IMR-90 (cell line): Measurements from ENCODE around the gene CFAP20. TPM values are rescaled to one million over a fixed set of nuclear protein-coding genes. Genes with fewer than 3 reads are reported as not detected.

Experiments
- ATAC-seq: fragments of 200-7000 bp; cut with Tn5 transposase; 2 replicates; pipeline ENCODE4 v1.9.1; 2020; ENCODE audit warnings: low read depth, mild to moderate bottlenecking, moderate library complexity
- BruUV-seq: library from RNA; stranded (reverse); fragments of 400-500 nt; replicated peaks from 2 replicates; lab custom pipeline; 2021; lab: Mats Ljungman, UMichigan
- CTCF ChIA-PET: fragments of 300-600 bp; formaldehyde crosslinking; extraction: SDS; loops from one replicate; lab custom pipeline; 2021; ENCODE audit warnings: antibody characterized with exemption; lab: Yijun Ruan, JAX
- POLR2A ChIA-PET: fragments of 300-600 bp; sonication (Branson Sonifier 250); formaldehyde crosslinking; loops from one replicate; lab custom pipeline; 2022; ENCODE audit warnings: antibody characterized with exemption; ENCODE audit not compliant: unreplicated experiment; lab: Charles Lee
- DNase-seq: peaks from one replicate; pipeline ENCODE4 v3.0.0; 2013
- H2AFZ ChIP-seq: replicated peaks from 2 replicates; pipeline ENCODE3; 2013; ENCODE audit warnings: low read length, mild to moderate bottlenecking; ENCODE audit not compliant: poor library complexity
- H2AK5ac ChIP-seq: 2 replicates; pipeline ENCODE4 v1.6.1; 2013; ENCODE audit warnings: low read depth, low read length, inconsistent platforms
- H2AK9ac ChIP-seq: replicated peaks from 2 replicates; pipeline ENCODE3; 2013; ENCODE audit warnings: mild to moderate bottlenecking, low read depth, low read length, moderate library complexity; ENCODE audit not compliant: poor library complexity
- H2BK120ac ChIP-seq: 2 replicates; pipeline ENCODE4 v1.6.1; 2013; ENCODE audit warnings: low read depth, low read length, inconsistent platforms
- H2BK15ac ChIP-seq: 3 replicates; pipeline ENCODE4 v1.6.1; 2013; ENCODE audit warnings: low read depth, low read length, inconsistent platforms
- H2BK20ac ChIP-seq: 2 replicates; pipeline ENCODE4 v1.6.1; 2013; ENCODE audit warnings: low read depth, mild to moderate bottlenecking, inconsistent platforms, low read length, moderate library complexity
- H2BK5ac ChIP-seq: 2 replicates; pipeline ENCODE4 v1.6.1; 2013; ENCODE audit warnings: mild to moderate bottlenecking, low read depth, low read length, inconsistent platforms; ENCODE audit not compliant: poor library complexity, severe bottlenecking
- H3K14ac ChIP-seq: replicated peaks from 2 replicates; pipeline ENCODE4 v1.6.1; 2013; ENCODE audit warnings: low read depth, low read length, inconsistent platforms
- H3K18ac ChIP-seq: 2 replicates; pipeline ENCODE4 v1.6.1; 2013; ENCODE audit warnings: low read depth, low read length, control low read depth
- H3K23ac ChIP-seq: 2 replicates; pipeline ENCODE4 v1.6.1; 2013; ENCODE audit warnings: low read depth, low read length, inconsistent platforms
- H3K27ac ChIP-seq: 2 replicates; pipeline ENCODE4 v1.5.1; 2013; ENCODE audit warnings: mild to moderate bottlenecking, control low read depth, low read length; ENCODE audit not compliant: insufficient read depth
- H3K27me3 ChIP-seq: 2 replicates; pipeline ENCODE4 v1.6.1; 2013; ENCODE audit warnings: low read length; ENCODE audit not compliant: control insufficient read depth, insufficient read depth
- H3K36me3 ChIP-seq: 2 replicates; pipeline ENCODE4 v1.6.1; 2013; ENCODE audit warnings: low read length, mixed read lengths; ENCODE audit not compliant: control insufficient read depth, insufficient read depth
- H3K4ac ChIP-seq: 2 replicates; pipeline ENCODE4 v1.6.1; 2013; ENCODE audit warnings: low read depth, low read length, inconsistent platforms
- H3K4me1 ChIP-seq: 2 replicates; pipeline ENCODE4 v1.6.1; 2013; ENCODE audit warnings: low read length, mixed read lengths; ENCODE audit not compliant: control insufficient read depth, insufficient read depth
- H3K4me2 ChIP-seq: 2 replicates; pipeline ENCODE4 v1.6.1; 2013; ENCODE audit warnings: low read depth, mild to moderate bottlenecking, control low read depth, low read length, moderate library complexity
- H3K4me3 ChIP-seq: 2 replicates; pipeline ENCODE4 v1.5.1; 2013; ENCODE audit warnings: low read depth, mild to moderate bottlenecking, control low read depth, low read length, moderate library complexity; ENCODE audit not compliant: insufficient read depth
- H3K56ac ChIP-seq: 2 replicates; pipeline ENCODE4 v1.6.1; 2013; ENCODE audit warnings: low read length, inconsistent platforms; ENCODE audit not compliant: insufficient read depth; ENCODE audit errors: extremely low read depth
- H3K79me1 ChIP-seq, 2 experiments: 2 replicates each; pipeline ENCODE4 v1.6.1; 2013; ENCODE audit warnings: low read length in 2 of 2, inconsistent platforms in 1 of 2, low read depth in 1 of 2
- H3K9ac ChIP-seq: 2 replicates; pipeline ENCODE4 v1.6.1; 2013; ENCODE audit warnings: low read depth, low read length, control low read depth
- H3K9me1 ChIP-seq: 2 replicates; pipeline ENCODE4 v1.6.1; 2013; ENCODE audit warnings: low read length, inconsistent platforms; ENCODE audit not compliant: insufficient read depth
- H3K9me3 ChIP-seq: 2 replicates; pipeline ENCODE4 v1.6.1; 2013; ENCODE audit warnings: low read length; ENCODE audit not compliant: control insufficient read depth, insufficient read depth
- H4K20me1 ChIP-seq: 2 replicates; pipeline ENCODE4 v1.6.1; 2013; ENCODE audit warnings: low read length, inconsistent platforms; ENCODE audit not compliant: insufficient read depth
- H4K5ac ChIP-seq: 2 replicates; pipeline ENCODE4 v1.6.1; 2013; ENCODE audit warnings: mild to moderate bottlenecking, low read depth, low read length, control low read depth
- H4K8ac ChIP-seq, 2 experiments: 2 replicates each; pipeline ENCODE4 v1.6.1; 2013; ENCODE audit warnings: low read depth in 2 of 2, low read length in 2 of 2, control low read depth in 1 of 2, inconsistent platforms in 1 of 2
- H4K91ac ChIP-seq: 2 replicates; pipeline ENCODE4 v1.6.1; 2013; ENCODE audit warnings: low read depth, low read length, inconsistent platforms; ENCODE audit not compliant: insufficient read depth
- BHLHE40 ChIP-seq: fragments of 150-350 bp; IDR thresholded peaks from 2 replicates; pipeline ENCODE4 v1.6.1; 2016; ENCODE audit warnings: mild to moderate bottlenecking, low read depth, low read length
- CEBPB ChIP-seq: IDR thresholded peaks from 2 replicates; pipeline ENCODE4 v1.6.1; 2012; ENCODE audit warnings: low read depth, low read length, improper control_type of control experiment
- CHD1 ChIP-seq: IDR thresholded peaks from 2 replicates; pipeline ENCODE4 v1.6.1; 2012; ENCODE audit warnings: low read depth, low read length, improper control_type of control experiment
- CTCF ChIP-seq: conservative IDR thresholded peaks from 2 replicates; pipeline ENCODE4 v1.5.1; 2012; ENCODE audit warnings: mild to moderate bottlenecking, low read depth, low read length, improper control_type of control experiment
- MXI1 ChIP-seq: IDR thresholded peaks from 2 replicates; pipeline ENCODE4 v1.6.1; 2012; ENCODE audit warnings: low read depth, mild to moderate bottlenecking, low read length, moderate library complexity, borderline replicate concordance
- POLR2A ChIP-seq: IDR thresholded peaks from 2 replicates; pipeline ENCODE4 v1.6.1; 2012; ENCODE audit warnings: mild to moderate bottlenecking, low read depth, low read length
- RCOR1 ChIP-seq: IDR thresholded peaks from 2 replicates; pipeline ENCODE4 v1.6.1; 2012; ENCODE audit warnings: mild to moderate bottlenecking, low read length, improper control_type of control experiment; ENCODE audit not compliant: insufficient replicate concordance
- RFX5 ChIP-seq: IDR thresholded peaks from 2 replicates; pipeline ENCODE4 v1.8.0; 2012; ENCODE audit warnings: low read depth, mild to moderate bottlenecking, low read length, moderate library complexity
- USF2 ChIP-seq: fragments of 150-350 bp; IDR thresholded peaks from 2 replicates; pipeline ENCODE4 v1.6.1; 2017; ENCODE audit warnings: mild to moderate bottlenecking, antibody characterized with exemption, low read length, low read depth
- WGBS, 2 experiments: methylation state at CpG; one replicate each; pipeline versions ENCODE4 v1.1.5 to v1.1.7; 2013; ENCODE audit warnings: missing lambda C conversion rate in 2 of 2; ENCODE audit not compliant: insufficient read length in 1 of 2; ENCODE audit errors: extremely low coverage in 2 of 2; 5-methylcytosine and 5-hydroxymethylcytosine counted together
- dilution Hi-C: fragments of 300-500 bp; cut with HindIII; formaldehyde crosslinking; loops from one replicate; pipeline ENCODE4 v1.14.3; 2018; ENCODE audit warnings: low sequenced_read_pairs; ENCODE audit not compliant: unreplicated experiment
- in situ Hi-C: fragments of 300-500 bp; cut with MboI; formaldehyde crosslinking; loops from 3 replicates; pipeline ENCODE4 v1.14.3; 2019; ENCODE audit warnings: low sequenced_read_pairs, inconsistent platforms, mixed read lengths
- intact Hi-C: fragments of 100-400 bp; cut with micrococcal nuclease; formaldehyde crosslinking; loops from 2 replicates; pipeline ENCODE4 v1.10.0; 2022
- polyA plus RNA-seq, 3 experiments: library from polyadenylated mRNA; depleted of rRNA; stranded (reverse); fragments of >200 nt; gene quantifications; 2 replicates each; pipeline ENCODE4 v1.2.3, GENCODE V29; 2012; ENCODE audit warnings: low replicate concordance in 1 of 3
- total RNA-seq: library from RNA; depleted of rRNA; stranded (reverse); fragments of >200 nt; gene quantifications from 2 replicates; pipeline ENCODE4 v1.2.3, GENCODE V29; 2012

CFAP20 gene
- total and polyA plus RNA-seq, 2 of the 4 experiments (the other 2 are of a cell fraction): 39.1 to 54.0 TPM

- TF ChIP-seq CTCF (no peak), MXI1 (no peak)
Measured at GRCh38 chr16:58176608-58177352, 47.6 kb upstream of the CFAP20 start (continued).

- no CpG with 5 or more reads among the region's 2 CpGs for WGBS, 2 experiments
- no peaks in the 10 kb centered on the region for H3K27me3 ChIP-seq
- peaks cover 11 to 13% of the 10 kb centered on the region in 2 experiments; a peak in 3 of 4 replicates for H3K79me1 ChIP-seq
- dilution Hi-C loops: no loop called here
- H4K5ac ChIP-seq: no peak overlapping the region
- no peak overlapping the region for H3K56ac ChIP-seq
- no peak overlapping the region for H2AFZ ChIP-seq
- CTCF ChIA-PET: interaction anchor here (0.6 kb wide), 1 partner anchor 208 kb away, joined by 3 read pairs; no protein-coding TSS in a partner anchor
- no TSS peak for BruUV-seq
- no peak overlapping the region for H3K27ac ChIP-seq
- in situ Hi-C loops: no loop called here
- no peak overlapping the region for H3K9ac ChIP-seq
- intact Hi-C loops: no loop called here
- peaks cover 3% of the 10 kb centered on the region; the same call in 1 of the 2 replicates for H4K20me1 ChIP-seq
- no peak overlapping the region for H2BK20ac ChIP-seq
- no peak overlapping the region for H3K14ac ChIP-seq
- ATAC-seq: no peak
- H2AK5ac ChIP-seq: no peak overlapping the region
- H3K23ac ChIP-seq: no peak overlapping the region
- no peak overlapping the region for H2BK5ac ChIP-seq
- no peak for TF ChIP-seq RCOR1
- no peak for TF ChIP-seq POLR2A
- no peak for TF ChIP-seq CEBPB
- no peak for TF ChIP-seq CHD1
- no peak for TF ChIP-seq CTCF
- no peak for TF ChIP-seq USF2
- no peak for TF ChIP-seq BHLHE40
- no peak for TF ChIP-seq RFX5
- POLR2A ChIA-PET: no interaction called here
- H3K4me2 ChIP-seq: no peak overlapping the region
- H3K4me3 ChIP-seq: no peak overlapping the region
- no peaks in the 10 kb centered on the region for H3K4me1 ChIP-seq
- H3K9me3 ChIP-seq: no peaks in the 10 kb centered on the region
- peaks cover 46% of the 10 kb centered on the region for H3K36me3 ChIP-seq
- no peak overlapping the region for H4K91ac ChIP-seq
- DNase-seq: no peak
- H2BK120ac ChIP-seq: no peak overlapping the region
- no peak overlapping the region for H3K4ac ChIP-seq
- H3K18ac ChIP-seq: no peak overlapping the region
- no peak overlapping the region for H2BK15ac ChIP-seq
- H2AK9ac ChIP-seq: no peak overlapping the region
- peaks cover 2% of the 10 kb centered on the region; the same call in 1 of the 2 replicates for H3K9me1 ChIP-seq
- H4K8ac ChIP-seq: no peak overlapping the region
Measured at GRCh38 chr16:58170223-58170622, 41.0 kb upstream of the CFAP20 start.
